Activated T-cell treated with anti-CD3 and anti-CD28 coated beads for 1 hour (primary cell): ENCODE measurements around the gene POLE.

Experiments
- DNase-seq: peaks from one replicate; pipeline ENCODE4 v3.0.0-alpha.2; 2020; ENCODE audit warnings: low read depth

POLE gene

GRCh38 chr12:132687211-132688164, at the start of gene POLE, which contains the start of gene PXMP2:
Gene POLE (minus strand): TSS chr12:132687342. CDS start chr12:132687315, 27 bp downstream.
Gene PXMP2 (plus strand): TSS chr12:132687587. CDS start chr12:132687671, 84 bp downstream.
- DNase-seq: peak; percentile 94

GRCh38 chr12:132736913-132737312, 49.8 kb upstream of the POLE start:
- DNase-seq: no peak

GRCh38 chr12:132736378-132736777, 49.2 kb upstream of the POLE start:
- DNase-seq: no peak

GRCh38 chr12:132735496-132735895, 48.4 kb upstream of the POLE start:
- DNase-seq: no peak

GRCh38 chr12:132734206-132734605, 47.1 kb upstream of the POLE start:
- no peak for DNase-seq

GRCh38 chr12:132731574-132731973, 44.4 kb upstream of the POLE start:
- DNase-seq: no peak

GRCh38 chr12:132730353-132730752, 43.2 kb upstream of the POLE start:
- no peak for DNase-seq

- DNase-seq: no peak
These were observed 42.6 kb upstream of the POLE start for GRCh38 chr12:132729541-132730320.

- DNase-seq: no peak
These were observed 41.4 kb upstream of the POLE start for GRCh38 chr12:132728502-132728901.

- no peak for DNase-seq
These were observed 40.1 kb upstream of the POLE start for GRCh38 chr12:132727091-132727794.

- no peak for DNase-seq
These were observed 39.2 kb upstream of the POLE start for GRCh38 chr12:132726386-132726785.

- no peak for DNase-seq
These were observed 37.5 kb upstream of the POLE start for GRCh38 chr12:132724506-132725241.

- no peak for DNase-seq
These were observed 36.6 kb upstream of the POLE start for GRCh38 chr12:132723764-132724140.

GRCh38 chr12:132723015-132723763, 36.0 kb upstream of the POLE start:
- no peak for DNase-seq

- no peak for DNase-seq
These were observed 33.6 kb upstream of the POLE start for GRCh38 chr12:132720606-132721345.

GRCh38 chr12:132719954-132720324, 32.8 kb upstream of the POLE start:
- no peak for DNase-seq

- no peak for DNase-seq
These were observed 32.2 kb upstream of the POLE start for GRCh38 chr12:132719141-132719953.

GRCh38 chr12:132718644-132719043, 31.5 kb upstream of the POLE start:
- no peak for DNase-seq
